HS-27A (cell line): Measurements from ENCODE around the gene GCNA.
A peak's percentile ranks its signal among the peaks of the same experiment; 100 is the strongest.

Experiments
- DNase-seq: peaks from one replicate; pipeline ENCODE4 v3.0.0-alpha.2; 2012; ENCODE audit warnings: low read depth, missing footprints

GCNA gene, protein sequence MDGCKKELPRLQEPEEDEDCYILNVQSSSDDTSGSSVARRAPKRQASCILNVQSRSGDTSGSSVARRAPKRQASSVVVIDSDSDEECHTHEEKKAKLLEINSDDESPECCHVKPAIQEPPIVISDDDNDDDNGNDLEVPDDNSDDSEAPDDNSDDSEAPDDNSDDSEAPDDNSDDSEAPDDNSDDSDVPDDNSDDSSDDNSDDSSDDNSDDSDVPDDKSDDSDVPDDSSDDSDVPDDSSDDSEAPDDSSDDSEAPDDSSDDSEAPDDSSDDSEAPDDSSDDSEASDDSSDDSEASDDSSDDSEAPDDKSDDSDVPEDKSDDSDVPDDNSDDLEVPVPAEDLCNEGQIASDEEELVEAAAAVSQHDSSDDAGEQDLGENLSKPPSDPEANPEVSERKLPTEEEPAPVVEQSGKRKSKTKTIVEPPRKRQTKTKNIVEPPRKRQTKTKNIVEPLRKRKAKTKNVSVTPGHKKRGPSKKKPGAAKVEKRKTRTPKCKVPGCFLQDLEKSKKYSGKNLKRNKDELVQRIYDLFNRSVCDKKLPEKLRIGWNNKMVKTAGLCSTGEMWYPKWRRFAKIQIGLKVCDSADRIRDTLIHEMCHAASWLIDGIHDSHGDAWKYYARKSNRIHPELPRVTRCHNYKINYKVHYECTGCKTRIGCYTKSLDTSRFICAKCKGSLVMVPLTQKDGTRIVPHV

GRCh38 chrX:71578253-71579135 lies at the start of gene GCNA:
TSS of gene GCNA (plus strand) at chrX:71578437. CDS start at chrX:71580822, 2,385 bp downstream.
- DNase-seq, result no peak

DNA sequence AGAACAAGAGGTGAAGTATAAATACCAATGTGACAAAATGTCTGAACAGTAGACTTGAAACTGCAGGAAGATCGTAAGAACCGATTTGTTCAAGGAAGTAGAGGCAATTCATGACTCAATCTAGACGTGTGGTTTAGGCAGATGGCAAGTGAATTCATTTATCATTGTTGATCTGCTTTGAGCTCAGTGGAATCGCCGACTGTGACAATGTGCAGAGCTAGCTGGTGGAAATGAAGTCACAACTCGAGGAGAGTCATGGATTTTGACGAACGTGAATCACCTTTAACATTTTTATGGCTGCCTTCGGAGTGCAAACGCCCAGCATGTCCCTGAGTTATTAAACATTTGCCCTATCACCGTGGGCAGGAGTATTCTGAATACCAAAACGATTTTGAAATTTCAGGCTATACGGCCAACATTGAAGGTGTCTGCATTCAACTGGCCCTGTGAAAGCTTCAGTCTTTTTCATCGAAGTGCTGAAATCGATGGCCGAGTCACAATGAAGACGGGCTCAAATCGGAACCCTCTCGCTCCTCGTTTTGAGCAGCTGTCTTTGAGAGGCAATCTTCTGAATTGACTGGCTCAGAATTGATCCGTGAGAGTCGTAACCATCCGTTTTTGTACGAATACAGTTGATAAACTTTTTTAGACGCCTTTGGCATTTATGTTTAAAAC lies 46.0 kb upstream of the GCNA start:
- DNase-seq, result no peak

DNA sequence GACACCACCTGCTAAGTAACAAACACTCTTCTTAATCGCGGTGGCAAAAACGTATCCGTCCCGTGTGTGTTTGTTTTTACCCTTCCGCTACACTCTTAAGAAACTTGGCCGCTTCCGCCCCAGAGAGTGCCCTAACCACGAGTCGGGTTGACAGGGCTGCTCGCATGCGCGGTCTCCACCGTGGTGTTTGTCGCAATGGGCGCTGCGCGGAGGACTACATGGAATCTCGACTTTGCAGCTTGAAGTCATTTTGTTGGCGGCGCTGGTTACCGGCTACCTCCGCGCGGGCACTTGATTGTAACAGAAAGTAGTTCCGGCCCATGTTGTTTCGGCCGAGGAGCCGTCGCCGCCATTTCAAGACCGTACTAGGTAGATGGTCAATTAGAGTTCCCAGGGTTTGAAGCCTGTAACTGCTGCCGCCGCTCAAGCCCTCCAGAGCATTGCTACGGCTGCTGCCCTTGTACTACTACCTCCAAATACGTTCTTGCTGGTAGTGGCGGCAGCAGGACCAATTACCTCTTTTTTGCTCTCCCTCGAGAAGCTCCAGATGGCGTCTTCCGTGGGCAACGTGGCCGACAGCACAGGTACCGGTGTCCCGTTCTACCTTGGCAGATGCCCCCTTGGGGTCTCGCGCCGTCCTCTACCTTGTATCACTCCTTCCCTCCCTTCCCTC lies 45.3 kb upstream of the GCNA start, which contains the start of gene OGT:
Gene OGT (plus strand): TSS at position 352 of the 673 bp plus-strand sequence. CDS start 196 bp downstream, at position 548.
- DNase-seq, result peak; percentile 82

- DNase-seq, result no peak
Observed at GRCh38 chrX:71533516-71533850, 44.8 kb upstream of the GCNA start.

DNA sequence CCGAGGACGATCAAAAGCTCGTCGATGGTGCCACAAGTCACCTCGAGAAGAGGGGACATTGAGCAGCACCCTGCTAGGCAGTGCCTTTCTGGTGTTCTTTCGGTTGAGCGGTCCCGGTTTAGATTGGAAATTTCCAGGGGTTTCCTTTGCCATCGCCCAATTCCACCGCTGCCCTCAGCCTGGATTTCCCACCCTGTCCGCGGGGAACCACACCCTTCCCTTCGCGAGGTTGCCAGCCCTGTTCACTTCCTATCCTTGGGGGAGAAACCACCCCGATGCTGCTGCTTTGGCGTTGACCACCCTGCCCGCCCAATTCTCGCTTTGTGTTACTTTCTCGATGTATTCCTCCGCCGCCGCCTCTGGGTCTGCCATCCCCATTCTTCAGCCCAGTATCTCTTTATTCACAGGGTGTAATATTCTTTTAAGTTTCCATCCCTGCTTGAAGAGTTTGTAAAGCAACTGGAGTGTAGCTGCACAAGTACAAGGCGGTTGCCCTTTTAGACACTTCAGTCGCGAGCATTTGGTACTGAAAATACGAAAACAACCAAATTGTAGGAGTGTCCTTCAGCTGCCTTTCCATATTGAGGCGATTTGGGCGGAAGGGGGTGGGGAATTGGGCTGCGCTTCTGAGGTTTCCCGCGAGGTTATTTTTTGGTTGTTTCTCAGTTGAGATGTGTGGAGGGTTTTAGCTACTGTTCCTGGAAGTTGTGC lies 44.2 kb upstream of the GCNA start:
- DNase-seq, result no peak

- no peak for DNase-seq
Observed at GRCh38 chrX:71534773-71535544, 43.3 kb upstream of the GCNA start.

GRCh38 chrX:71536285-71536684 lies 42.0 kb upstream of the GCNA start:
- no peak for DNase-seq

DNA sequence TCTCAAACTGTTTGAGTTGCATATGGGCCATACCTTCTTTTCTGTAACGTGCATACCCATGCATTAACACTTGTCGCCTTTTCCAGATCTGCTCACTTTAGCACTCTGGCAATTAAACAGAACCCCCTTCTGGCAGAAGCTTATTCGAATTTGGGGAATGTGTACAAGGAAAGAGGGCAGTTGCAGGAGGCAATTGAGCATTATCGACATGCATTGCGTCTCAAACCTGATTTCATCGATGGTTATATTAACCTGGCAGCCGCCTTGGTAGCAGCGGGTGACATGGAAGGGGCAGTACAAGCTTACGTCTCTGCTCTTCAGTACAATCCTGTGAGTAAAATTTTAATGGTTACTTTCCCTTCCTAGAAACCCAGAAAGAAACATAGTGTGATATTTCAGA lies 40.5 kb upstream of the GCNA start:
- no peak for DNase-seq

GRCh38 chrX:71540801-71541200 lies 37.4 kb upstream of the GCNA start:
- DNase-seq, result no peak

DNA sequence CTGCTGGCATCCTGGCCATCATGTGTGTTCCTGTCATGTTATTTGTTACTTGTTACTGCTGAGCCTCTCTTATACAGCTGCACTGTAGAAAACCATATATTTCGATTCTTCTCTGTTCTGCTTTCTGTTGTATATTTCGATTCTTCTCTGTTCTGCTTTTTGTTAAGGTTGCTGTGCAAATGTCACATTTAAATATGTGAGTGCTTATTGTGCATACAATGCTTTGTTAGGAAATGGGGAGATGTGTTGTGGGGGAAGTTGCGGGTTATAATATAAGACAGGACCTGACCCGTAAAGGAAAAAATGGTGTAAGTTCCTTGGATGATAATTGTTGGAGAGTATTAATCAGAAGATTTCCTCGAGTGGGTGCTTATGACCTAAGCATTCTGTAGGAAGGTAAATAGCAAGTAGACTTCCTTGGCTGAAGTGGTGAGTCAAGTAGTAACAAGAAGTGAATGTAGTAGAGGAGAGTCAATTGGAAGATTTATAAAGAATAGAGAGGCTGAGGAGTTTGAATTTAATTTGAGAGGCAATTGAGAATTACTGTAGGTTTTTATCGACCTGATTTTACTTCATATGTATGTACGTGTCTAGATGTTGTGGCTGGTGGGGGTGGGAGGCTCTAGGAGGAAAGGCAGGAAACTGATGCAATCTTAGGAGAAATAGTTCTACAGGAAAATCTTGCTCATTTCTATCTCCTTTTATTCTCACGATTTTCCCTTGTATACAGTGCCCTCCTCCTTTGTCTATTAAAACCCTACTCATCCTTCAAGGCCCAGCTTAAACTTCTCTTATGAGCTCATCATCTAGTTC lies 36.8 kb upstream of the GCNA start:
- DNase-seq, result no peak

- DNase-seq, result no peak
Observed at GRCh38 chrX:71542411-71542810, 35.8 kb upstream of the GCNA start.

GRCh38 chrX:71542825-71543224 lies 35.4 kb upstream of the GCNA start:
- DNase-seq, result no peak

GRCh38 chrX:71543316-71543715 lies 34.9 kb upstream of the GCNA start:
- DNase-seq, result no peak

DNA sequence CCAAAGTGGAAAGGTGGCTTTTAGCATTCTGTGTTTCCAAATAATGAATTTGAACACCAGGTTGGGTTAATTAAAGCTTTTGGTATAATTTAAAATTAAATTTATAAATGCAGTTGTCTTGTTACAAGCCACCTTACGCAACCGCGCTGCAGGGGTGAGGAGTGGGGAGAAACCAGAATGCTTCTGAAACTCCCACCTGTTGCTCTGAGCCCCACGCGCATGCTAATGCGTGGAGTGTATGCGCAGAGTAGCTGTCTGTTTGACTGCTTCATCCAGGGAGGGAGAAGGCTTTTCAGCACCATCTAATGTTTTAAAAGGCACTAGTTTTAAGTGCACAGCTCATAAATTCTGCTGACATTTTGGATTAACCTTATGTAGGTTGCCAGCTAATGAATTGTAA lies 32.9 kb upstream of the GCNA start:
- DNase-seq, result no peak

DNA sequence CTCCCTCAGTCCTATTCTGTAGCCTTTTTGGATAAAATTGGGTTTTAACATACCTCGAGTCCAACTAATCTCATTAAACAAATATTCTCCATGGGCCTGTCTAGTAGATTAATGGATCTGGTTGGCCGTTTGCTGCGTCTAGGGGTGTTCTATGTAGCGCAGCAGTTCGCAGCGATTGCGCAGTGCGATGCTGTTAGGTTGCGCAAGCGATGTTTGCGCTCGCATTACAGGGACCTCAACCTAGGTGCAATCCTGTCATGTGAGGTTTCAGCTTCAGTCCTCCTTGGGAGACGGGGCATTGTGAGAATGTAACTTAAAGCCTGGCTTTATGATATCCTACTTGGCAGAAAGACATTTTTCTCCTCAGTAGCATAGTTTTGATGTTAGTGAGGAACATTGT lies 31.4 kb upstream of the GCNA start:
- DNase-seq, result no peak

DNA sequence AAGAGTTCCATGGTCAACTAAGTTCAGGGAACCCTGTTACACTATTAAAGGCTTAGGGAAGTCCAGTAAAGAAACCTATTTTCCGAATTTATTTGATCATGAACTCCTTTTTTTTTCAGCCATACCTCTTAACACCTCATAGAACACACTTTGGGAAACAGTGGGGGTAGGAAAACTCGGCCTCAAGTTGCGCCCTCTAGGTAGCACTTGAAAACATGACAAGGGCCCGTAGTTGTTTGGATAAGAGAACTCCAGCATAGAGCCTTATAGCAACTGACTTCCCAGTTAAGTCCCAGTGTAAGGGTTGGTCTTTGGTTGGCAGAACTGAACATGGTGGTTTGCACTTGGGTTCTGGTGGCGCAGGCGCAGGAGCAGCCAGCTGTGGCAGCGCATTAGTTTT lies 30.9 kb upstream of the GCNA start:
- no peak for DNase-seq

- no peak for DNase-seq
Observed at GRCh38 chrX:71549986-71550385, 28.3 kb upstream of the GCNA start.

DNA sequence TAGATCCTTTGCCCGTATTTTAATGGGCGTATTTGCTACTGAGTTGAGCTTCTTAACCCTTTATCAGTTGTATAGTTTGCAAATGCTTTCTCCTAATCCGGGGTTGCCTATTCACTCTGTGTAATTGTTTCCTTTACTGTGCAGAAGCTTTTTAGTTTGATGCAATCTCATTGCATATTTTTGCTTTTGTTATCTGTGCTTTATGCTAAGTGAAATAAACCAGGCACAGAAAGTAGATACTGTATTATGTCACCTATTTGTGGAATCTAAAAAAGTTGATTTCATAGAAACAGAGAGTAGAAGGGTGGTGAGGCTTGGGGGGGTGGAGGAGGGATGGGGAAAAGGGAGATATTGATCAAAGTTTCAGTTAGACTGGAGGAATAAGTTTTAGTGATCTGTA lies 27.7 kb upstream of the GCNA start:
- DNase-seq, result no peak

DNA sequence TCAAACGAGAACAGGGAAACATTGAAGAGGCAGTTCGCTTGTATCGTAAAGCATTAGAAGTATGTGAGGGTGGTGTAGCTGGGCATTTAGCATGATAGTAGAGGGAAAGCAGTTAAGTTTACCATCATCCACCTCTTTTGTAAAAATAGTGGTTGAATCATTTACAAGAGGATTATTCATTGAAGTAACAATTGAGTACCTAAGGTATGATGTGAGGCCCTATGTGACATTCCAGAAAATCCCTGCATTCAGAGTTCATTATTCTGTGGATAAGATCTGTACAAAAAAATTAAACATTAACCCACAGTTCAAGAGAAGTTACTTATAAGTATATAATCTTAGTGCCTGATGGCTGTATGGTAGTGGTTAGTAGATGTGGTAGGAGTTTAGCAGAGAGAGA lies 22.2 kb upstream of the GCNA start:
- no peak for DNase-seq
